GM12878 (cell line): ENCODE results near the gene EPHA4. TPM values are rescaled to one million over a fixed set of nuclear protein-coding genes. Genes with fewer than 3 reads are reported as not detected.

ENCODE experiments used
- ATAC-seq: fragments of 200-7000 bp; cut with Tn5 transposase; 3 replicates; pipeline ENCODE4 v1.9.1; 2020; ENCODE audit warnings: mild to moderate bottlenecking, moderate library complexity
- BruUV-seq: library from RNA; stranded (reverse); fragments of 400-500 nt; replicated peaks from 2 replicates; lab custom pipeline; 2021; lab: Mats Ljungman, UMichigan
- CTCF ChIA-PET: fragments of 300-600 bp; sonication (Branson Sonifier 250); formaldehyde crosslinking; extraction: SDS; loops from one replicate; lab custom pipeline; 2021; ENCODE audit warnings: inconsistent platforms; lab: Yijun Ruan, JAX
- POLR2A ChIA-PET: fragments of 350-600 bp; formaldehyde crosslinking; extraction: SDS; loops from one replicate; lab custom pipeline; 2021; ENCODE audit warnings: inconsistent platforms; lab: Charles Lee
- RAD21 ChIA-PET: fragments of 300-600 bp; sonication (Branson Sonifier 250); formaldehyde crosslinking; loops from one replicate; lab custom pipeline; 2023; ENCODE audit warnings: antibody characterized with exemption; ENCODE audit not compliant: unreplicated experiment; lab: Charles Lee
- SMC1A ChIA-PET: fragments of 300-600 bp; sonication (Branson Sonifier 250); formaldehyde crosslinking; loops from one replicate; lab custom pipeline; 2023; ENCODE audit not compliant: unreplicated experiment, uncharacterized antibody; lab: Charles Lee
- DNase-seq: peaks from one replicate; pipeline ENCODE4 v3.0.0-alpha.2; 2011; ENCODE audit warnings: low read depth, low spot score
- FAIRE-seq: peaks from 3 replicates; lab custom pipeline; 2011; peaks lifted over from hg19 to GRCh38; lab: Jason Lieb, UNC
- H2AFZ ChIP-seq: 2 replicates; pipeline ENCODE4 v1.6.0; 2011; ENCODE audit warnings: low read depth, low read length, control low read depth; ENCODE audit not compliant: control insufficient read depth
- H3K27ac ChIP-seq: 2 replicates; pipeline ENCODE4 v1.5.1; 2011; ENCODE audit warnings: control low read depth; ENCODE audit not compliant: control insufficient read depth, insufficient read depth
- H3K27me3 ChIP-seq, 2 experiments: replicated peaks in 1 of 2; 2 replicates each; pipeline versions ENCODE4 v1.6.0 to v1.6.1; 2011; ENCODE audit warnings: low read length in 1 of 2; ENCODE audit not compliant: control insufficient read depth in 2 of 2, insufficient read depth in 2 of 2
- H3K36me3 ChIP-seq, 2 experiments: 2 replicates each; pipeline ENCODE4 v1.5.1; 2011; ENCODE audit warnings: low read length in 1 of 2; ENCODE audit not compliant: control insufficient read depth in 2 of 2, insufficient read depth in 2 of 2
- H3K4me1 ChIP-seq: 2 replicates; pipeline ENCODE4 v1.6.1; 2011; ENCODE audit warnings: mild to moderate bottlenecking, low read length, moderate library complexity, mixed read lengths; ENCODE audit not compliant: control insufficient read depth, insufficient read depth
- H3K4me2 ChIP-seq: 2 replicates; pipeline ENCODE4 v1.6.0; 2011; ENCODE audit warnings: control low read depth; ENCODE audit not compliant: control insufficient read depth, insufficient read depth
- H3K4me3 ChIP-seq: fragments of 200-600 bp; sonication (generic); 2 replicates; pipeline ENCODE4 v1.5.1; 2016
- H3K79me2 ChIP-seq: 2 replicates; pipeline ENCODE4 v1.6.0; 2011; ENCODE audit warnings: low read length; ENCODE audit not compliant: control insufficient read depth, insufficient read depth
- H3K9ac ChIP-seq: 2 replicates; pipeline ENCODE4 v1.8.0; 2011; ENCODE audit warnings: low read length, control low read depth, mixed read lengths; ENCODE audit not compliant: control insufficient read depth, insufficient read depth
- H3K9me3 ChIP-seq: replicated peaks from 3 replicates; pipeline ENCODE4 v1.5.1; 2011; ENCODE audit warnings: mild to moderate bottlenecking, low read length; ENCODE audit not compliant: control insufficient read depth, insufficient read depth
- H4K20me1 ChIP-seq: 2 replicates; pipeline ENCODE4 v1.6.0; 2011; ENCODE audit not compliant: control insufficient read depth, insufficient read depth
- DPF2 ChIP-seq: fragments of 450-650 bp; IDR thresholded peaks from 2 replicates; pipeline ENCODE4 v1.6.1; 2017; ENCODE audit warnings: mild to moderate bottlenecking
- ESRRA ChIP-seq: IDR thresholded peaks from 2 replicates; pipeline ENCODE4 v1.6.1; 2012; ENCODE audit warnings: mild to moderate bottlenecking, low read length, improper control_type of control experiment
- HDGF ChIP-seq: fragments of 450-650 bp; IDR thresholded peaks from 2 replicates; pipeline ENCODE4 v1.6.1; 2016; ENCODE audit warnings: antibody characterized with exemption
- JUND ChIP-seq: IDR thresholded peaks from 2 replicates; pipeline ENCODE4 v1.6.1; 2012; ENCODE audit warnings: low read depth, mild to moderate bottlenecking, low read length, improper control_type of control experiment, moderate library complexity
- MTA3 ChIP-seq: IDR thresholded peaks from 2 replicates; pipeline ENCODE4 v1.6.1; 2012; ENCODE audit warnings: low read length, inconsistent platforms, borderline replicate concordance
- RFX5 ChIP-seq: IDR thresholded peaks from 2 replicates; pipeline ENCODE4 v1.6.1; 2011; ENCODE audit warnings: low read depth, low read length, improper control_type of control experiment
- SIN3A ChIP-seq: IDR thresholded peaks from 2 replicates; pipeline ENCODE4 v1.6.1; 2012; ENCODE audit warnings: low read depth, low read length, improper control_type of control experiment
- SREBF1 ChIP-seq: IDR thresholded peaks from 2 replicates; pipeline ENCODE4 v1.6.1; 2012; ENCODE audit warnings: mild to moderate bottlenecking, low read length
- TARDBP ChIP-seq: IDR thresholded peaks from 2 replicates; pipeline ENCODE4 v1.6.1; 2016; ENCODE audit warnings: borderline replicate concordance
- ZBTB11 ChIP-seq: fragments of 450-650 bp; formaldehyde crosslinking; IDR thresholded peaks from 2 replicates; pipeline ENCODE4 v1.5.0; 2022; ENCODE audit warnings: mild to moderate bottlenecking, missing genetic modification characterization
- WGBS: methylation state at CpG from one replicate; pipeline ENCODE4 v1.1.6; 2016; ENCODE audit warnings: low lambda C conversion rate; ENCODE audit not compliant: insufficient replicate concordance, insufficient coverage; ENCODE audit errors: missing lambda C conversion rate; 5-methylcytosine and 5-hydroxymethylcytosine counted together
- in situ Hi-C: fragments of 300-500 bp; cut with MboI; formaldehyde crosslinking; loops from 9 replicates; pipeline ENCODE4 v1.14.3; 2018; ENCODE audit warnings: mixed read lengths
- intact Hi-C: fragments of 100-400 bp; cut with micrococcal nuclease; formaldehyde crosslinking; loops from one replicate; pipeline ENCODE4 v1.14.2; 2022; ENCODE audit not compliant: unreplicated experiment
- polyA plus RNA-seq, 11 experiments: library from polyadenylated mRNA; depleted of rRNA in 4 of 11; unstranded in 6 of 11; stranded (reverse) in 5 of 11; fragments of >200 nt; fragmentation: Nextera tagmentation in 4 of 11; fragmentation: Illumina TruSeq in 1 of 11; extraction: Ambion mirVana in 4 of 11; extraction: Trizol in 1 of 11; gene quantifications; 1 replicate in 1 of 11; 2 replicates in 10 of 11; pipeline versions ENCODE4 v1.2.1 to v1.2.3, GENCODE V29; 2011 to 2016; ENCODE audit warnings: inconsistent platforms in 2 of 11, missing spikeins in 2 of 11, low read depth in 1 of 11
- total RNA-seq, 4 experiments: library from RNA; depleted of rRNA in 3 of 4; stranded (reverse); fragments of >200 nt in 3 of 4; fragmentation: Illumina TruSeq in 1 of 4; extraction: Trizol in 1 of 4; gene quantifications; 2 replicates each; pipeline versions ENCODE4 v1.2.1 to v1.2.3, GENCODE V29; 2013 to 2021

EPHA4 gene
- total and polyA plus RNA-seq, 10 of the 15 experiments (the other 5 are each of a cell fraction or from before 2014, with no cell fraction given) = 0.06 to 1.5 (median 0.33) TPM; not detected in 1

GRCh38 chr2:221468317-221468716, 103.8 kb downstream of the EPHA4 start:
- Histone ChIP-seq H3K9me3 (no peaks in the 10 kb centered on the region), H3K79me2 (no peaks in the 10 kb centered on the region), H3K4me2 (no peak overlapping the region), H3K27me3 (no peaks in the 10 kb centered on the region), H3K9ac (no peak overlapping the region), H3K4me3 (no peak overlapping the region)
- intact Hi-C loops = no loop called here
- ChIA-PET POLR2A (no interaction called here), SMC1A (interaction anchor here (0.6 to 0.8 kb wide), 2 partner anchors 104 to 342 kb away, joined by 3 read pairs; partner anchors contain the start of gene EPHA4)
- in situ Hi-C loops = no loop called here
- FAIRE-seq = no peak
- WGBS = 0% methylated on average over 2 of the region's 2 CpGs
- TF ChIP-seq JUND (no peak), HDGF (no peak), SIN3A (no peak), DPF2 (no peak), SREBF1 (no peak), ESRRA (no peak), RFX5 (no peak), ZBTB11 (CRISPR knock-in tag) (no peak), MTA3 (no peak), TARDBP (no peak)
- TF ChIP-seq, all 136 proteins: peak for 0
- H2AFZ ChIP-seq = no peak overlapping the region
- BruUV-seq = no TSS peak
- ATAC-seq (no peak), DNase-seq (no peak)
- no peaks in the 10 kb centered on the region for H4K20me1 ChIP-seq
- RAD21 ChIA-PET = no interaction called here
- CTCF ChIA-PET = no interaction called here
- peaks cover 5% of the 10 kb centered on the region; the same call in 1 of the 2 replicates for H3K4me1 ChIP-seq
- H3K36me3 ChIP-seq = no peaks in the 10 kb centered on the region
- no peak overlapping the region for H3K27ac ChIP-seq
